Islet precursor cell (in vitro differentiated cells): ENCODE results near the gene IBA57.

Source experiments
- DNase-seq: peaks from one replicate; pipeline ENCODE4 v3.0.0-alpha.2; 2018

Gene IBA57

GRCh38 chr1:228228601-228229074, 63.0 kb downstream of the IBA57 start:
- no peak for DNase-seq

GRCh38 chr1:228231189-228231588, 65.6 kb downstream of the IBA57 start:
- DNase-seq, result no peak
